Raji (cell line): ENCODE data around the gene NAALADL1.

Experiments
- POLR2A ChIP-seq: IDR thresholded peaks from 2 replicates; pipeline ENCODE4 v1.6.1; 2011; ENCODE audit warnings: low read depth, low read length, control low read depth; ENCODE audit not compliant: insufficient read depth

NAALADL1 gene, protein sequence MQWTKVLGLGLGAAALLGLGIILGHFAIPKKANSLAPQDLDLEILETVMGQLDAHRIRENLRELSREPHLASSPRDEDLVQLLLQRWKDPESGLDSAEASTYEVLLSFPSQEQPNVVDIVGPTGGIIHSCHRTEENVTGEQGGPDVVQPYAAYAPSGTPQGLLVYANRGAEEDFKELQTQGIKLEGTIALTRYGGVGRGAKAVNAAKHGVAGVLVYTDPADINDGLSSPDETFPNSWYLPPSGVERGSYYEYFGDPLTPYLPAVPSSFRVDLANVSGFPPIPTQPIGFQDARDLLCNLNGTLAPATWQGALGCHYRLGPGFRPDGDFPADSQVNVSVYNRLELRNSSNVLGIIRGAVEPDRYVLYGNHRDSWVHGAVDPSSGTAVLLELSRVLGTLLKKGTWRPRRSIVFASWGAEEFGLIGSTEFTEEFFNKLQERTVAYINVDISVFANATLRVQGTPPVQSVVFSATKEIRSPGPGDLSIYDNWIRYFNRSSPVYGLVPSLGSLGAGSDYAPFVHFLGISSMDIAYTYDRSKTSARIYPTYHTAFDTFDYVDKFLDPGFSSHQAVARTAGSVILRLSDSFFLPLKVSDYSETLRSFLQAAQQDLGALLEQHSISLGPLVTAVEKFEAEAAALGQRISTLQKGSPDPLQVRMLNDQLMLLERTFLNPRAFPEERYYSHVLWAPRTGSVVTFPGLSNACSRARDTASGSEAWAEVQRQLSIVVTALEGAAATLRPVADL

DNA sequence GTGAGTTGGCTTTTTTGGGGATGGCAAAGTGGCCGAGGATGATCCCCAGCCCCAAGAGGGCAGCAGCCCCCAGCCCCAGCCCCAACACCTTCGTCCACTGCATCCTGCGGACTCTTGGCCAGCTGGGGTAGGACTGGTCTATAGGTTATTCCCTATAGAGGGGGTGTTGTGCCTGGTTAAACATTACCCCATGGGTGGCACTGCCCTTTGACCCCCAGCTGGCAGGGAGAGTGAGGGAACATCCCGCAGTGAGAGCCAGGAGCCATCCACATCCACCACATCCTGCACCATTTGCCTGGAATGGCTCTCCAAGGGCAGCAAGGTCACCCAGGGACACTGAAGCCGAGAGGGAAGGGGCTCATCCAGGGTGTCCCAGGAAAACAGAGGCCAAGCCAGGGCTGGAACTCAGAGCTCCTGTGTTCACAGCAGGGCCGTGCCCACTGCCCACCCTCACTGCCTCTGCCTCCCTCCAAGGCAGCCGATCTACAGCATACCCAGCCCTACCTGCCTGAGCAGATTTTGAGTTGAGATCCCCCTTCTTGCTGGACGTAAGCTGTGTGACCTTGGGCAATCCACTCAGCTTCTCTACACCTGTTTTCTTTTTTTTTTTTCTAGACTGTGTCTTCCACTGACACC, at the start of gene NAALADL1:
NAALADL1 (minus strand) TSS at position 135 of the 636 bp plus-strand sequence; CDS start at position 103, 32 bp downstream.
- TF ChIP-seq POLR2A, result no peak

DNA sequence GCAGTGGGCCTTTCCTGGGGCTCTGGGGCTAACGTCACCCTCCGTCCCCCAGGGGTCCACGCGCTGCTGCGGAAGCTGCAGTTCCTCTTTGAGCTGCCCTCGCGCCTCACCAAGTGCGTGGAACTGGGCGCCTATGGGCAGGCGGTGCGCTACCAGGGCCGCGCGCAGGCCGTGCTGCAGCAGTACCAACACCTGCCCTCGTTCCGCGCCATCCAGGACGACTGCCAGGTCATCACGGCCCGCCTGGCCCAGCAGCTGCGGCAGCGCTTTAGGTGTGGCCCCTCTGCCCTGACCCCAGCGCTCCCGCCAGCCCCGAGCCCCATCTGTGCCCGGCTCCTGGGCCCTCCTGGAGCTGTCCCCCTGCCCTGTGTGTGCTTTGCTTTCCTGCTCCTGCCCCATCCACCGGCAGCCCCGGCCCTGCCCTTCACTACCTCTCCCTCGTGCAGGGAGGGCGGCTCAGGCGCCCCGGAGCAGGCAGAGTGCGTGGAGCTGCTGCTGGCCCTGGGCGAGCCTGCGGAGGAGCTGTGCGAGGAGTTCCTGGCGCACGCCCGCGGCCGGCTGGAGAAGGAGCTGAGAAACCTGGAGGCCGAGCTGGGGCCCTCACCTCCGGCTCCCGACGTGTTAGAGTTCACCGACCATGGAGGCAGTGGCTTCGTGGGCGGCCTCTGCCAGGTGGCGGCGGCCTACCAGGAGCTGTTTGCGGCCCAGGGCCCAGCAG, 49.6 kb upstream of the NAALADL1 start:
- TF ChIP-seq POLR2A, result no peak

DNA sequence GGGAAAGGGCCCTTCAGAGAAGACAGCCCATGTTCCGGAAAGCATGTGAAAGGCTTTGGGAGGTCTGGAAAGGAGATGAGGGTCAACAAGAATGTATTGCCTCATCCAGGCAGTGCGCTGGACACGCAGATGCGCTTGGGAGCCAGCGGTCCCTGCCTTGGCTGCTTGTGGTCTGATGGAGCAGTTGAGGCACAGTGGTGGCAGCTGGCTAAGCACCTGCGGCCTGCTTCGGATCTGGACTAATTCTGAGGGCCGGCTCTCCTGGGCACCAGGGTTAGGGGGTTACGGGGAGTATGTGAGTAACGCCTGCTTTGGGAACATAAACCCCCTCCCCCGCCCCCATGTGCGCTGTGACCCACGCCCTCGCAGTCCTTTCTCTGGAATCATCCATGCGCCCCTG, 48.7 kb upstream of the NAALADL1 start:
- TF ChIP-seq POLR2A, result no peak

GRCh38 chr11:65104628-65105027, 46.3 kb upstream of the NAALADL1 start:
- TF ChIP-seq POLR2A, result no peak

- TF ChIP-seq POLR2A, result no peak
Observed at GRCh38 chr11:65103476-65103875, 45.1 kb upstream of the NAALADL1 start.

GRCh38 chr11:65102142-65103095, 44.1 kb upstream of the NAALADL1 start:
- TF ChIP-seq POLR2A, result no peak

GRCh38 chr11:65100674-65101350, 42.5 kb upstream of the NAALADL1 start:
- TF ChIP-seq POLR2A, result no peak

GRCh38 chr11:65096926-65097325, 38.6 kb upstream of the NAALADL1 start:
- TF ChIP-seq POLR2A, result no peak

GRCh38 chr11:65095974-65096806, 37.8 kb upstream of the NAALADL1 start, which contains the start of gene VPS51:
TSS of gene VPS51 (plus strand) at chr11:65096214. CDS start at chr11:65096251, 37 bp downstream.
- TF ChIP-seq POLR2A, result peak; percentile 88

- no peak for TF ChIP-seq POLR2A
Observed at GRCh38 chr11:65095427-65095826, 37.1 kb upstream of the NAALADL1 start.

- TF ChIP-seq POLR2A, result no peak
Observed at GRCh38 chr11:65090628-65091027, 32.3 kb upstream of the NAALADL1 start.

DNA sequence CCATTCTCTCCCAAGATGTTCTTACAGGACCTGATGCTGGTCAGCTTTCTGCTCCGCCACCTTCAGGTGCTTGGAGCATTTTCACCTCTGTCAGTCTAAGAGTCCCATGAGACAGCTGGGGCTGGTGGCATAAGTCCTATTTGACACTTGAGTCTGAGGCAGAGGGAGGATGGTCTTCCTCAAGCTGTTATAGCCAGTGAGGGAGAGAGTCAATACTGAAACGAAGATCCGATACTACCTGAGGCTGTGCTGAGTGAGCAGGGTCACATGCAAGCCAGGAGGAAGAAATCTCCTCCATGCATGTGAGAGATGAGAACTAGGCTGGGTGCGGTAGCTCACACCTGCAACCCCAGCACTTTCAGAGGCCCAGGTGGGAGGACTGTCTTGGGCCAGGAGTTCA, 31.3 kb upstream of the NAALADL1 start:
- TF ChIP-seq POLR2A, result no peak
